ENCODE measurements around the gene ASPSCR1.

ASPSCR1 gene

GRCh38 chr17:81960130-81960958, 17.1 kb upstream of the ASPSCR1 start:
- peak; percentile 12 for TF ChIP-seq FOXP2 (optimal IDR thresholded peaks at IDR 0.05; ENCODE audit: borderline replicate concordance, extremely low read depth, extremely low read length, insufficient read depth)
- TF ChIP-seq POLR2AphosphoS5 (IDR thresholded peaks at IDR 0.05; ENCODE audit: low read depth, low read length) = no peak

- TF ChIP-seq FOXP2 (optimal IDR thresholded peaks at IDR 0.05; ENCODE audit: borderline replicate concordance, extremely low read depth, extremely low read length, insufficient read depth) (no peak), SIN3A (IDR thresholded peaks at IDR 0.05; ENCODE audit: borderline replicate concordance, insufficient read depth, low read length) (no peak), POLR2AphosphoS5 (IDR thresholded peaks at IDR 0.05; ENCODE audit: low read depth, low read length) (no peak), REST (IDR thresholded peaks at IDR 0.05; ENCODE audit: insufficient read depth in 1 of 2, low read depth in 2 of 2, low read length in 2 of 2) (no peak), TAF1 (IDR thresholded peaks at IDR 0.05; ENCODE audit: borderline replicate concordance, insufficient read depth, low read length) (no peak)
Measured at GRCh38 chr17:81961087-81961511, 16.3 kb upstream of the ASPSCR1 start, which contains the start of gene NOTUM. Gene NOTUM, minus strand, starts transcription at chr17:81961187. Its CDS starts 278 bp downstream, at chr17:81960909.

GRCh38 chr17:81961521-81962498, 15.6 kb upstream of the ASPSCR1 start:
- TF ChIP-seq FOXP2 (optimal IDR thresholded peaks at IDR 0.05; ENCODE audit: borderline replicate concordance, extremely low read depth, extremely low read length, insufficient read depth) (no peak), TAF1 (IDR thresholded peaks at IDR 0.05; ENCODE audit: borderline replicate concordance, insufficient read depth, low read length) (no peak), SIN3A (IDR thresholded peaks at IDR 0.05; ENCODE audit: borderline replicate concordance, insufficient read depth, low read length) (no peak), POLR2AphosphoS5 (IDR thresholded peaks at IDR 0.05; ENCODE audit: low read depth, low read length) (no peak), REST (IDR thresholded peaks at IDR 0.05; ENCODE audit: insufficient read depth in 1 of 2, low read depth in 2 of 2, low read length in 2 of 2) (no peak)

GRCh38 chr17:81962499-81963441, 14.7 kb upstream of the ASPSCR1 start:
- TF ChIP-seq FOXP2 (optimal IDR thresholded peaks at IDR 0.05; ENCODE audit: borderline replicate concordance, extremely low read depth, extremely low read length, insufficient read depth) (no peak), REST (IDR thresholded peaks at IDR 0.05; ENCODE audit: insufficient read depth in 1 of 2, low read depth in 2 of 2, low read length in 2 of 2) (no peak), SIN3A (IDR thresholded peaks at IDR 0.05; ENCODE audit: borderline replicate concordance, insufficient read depth, low read length) (no peak), TAF1 (IDR thresholded peaks at IDR 0.05; ENCODE audit: borderline replicate concordance, insufficient read depth, low read length) (no peak), POLR2AphosphoS5 (IDR thresholded peaks at IDR 0.05; ENCODE audit: low read depth, low read length) (no peak)
